Tibial artery (tissue), 4 donors: ENCODE results near the gene GDF15.

Source experiments
- DNase-seq, 2 donors: peaks; one replicate each; pipeline ENCODE4 v3.0.0-alpha.2; 2019
- H3K27ac ChIP-seq, 2 donors: fragments of 200-600 bp; sonication (generic) in 1 of 2; 1 replicate in 1 of 2; 2 replicates in 1 of 2; pipeline ENCODE4 v1.5.1; 2018 to 2019; ENCODE audit warnings: mild to moderate bottlenecking in 1 of 2
- H3K27me3 ChIP-seq, 2 donors: fragments of 200-600 bp; sonication (generic) in 1 of 2; one replicate each; pipeline versions ENCODE4 v1.5.1 to v1.6.0; 2016 to 2019
- H3K36me3 ChIP-seq, 3 donors: fragments of 200-600 bp; sonication (generic) in 2 of 3; one replicate each; pipeline ENCODE4 v1.5.1; 2016 to 2019; ENCODE audit warnings: mild to moderate bottlenecking in 2 of 3
- H3K4me1 ChIP-seq, 4 donors: fragments of 200-600 bp; sonication (generic) in 2 of 4; 1 replicate in 3 of 4; 2 replicates in 1 of 4; pipeline ENCODE4 v1.5.1; 2016 to 2019
- H3K4me3 ChIP-seq, 2 donors: fragments of 200-600 bp; sonication (generic) in 1 of 2; 1 replicate in 1 of 2; 2 replicates in 1 of 2; pipeline ENCODE4 v1.5.1; 2018 to 2019; ENCODE audit warnings: mild to moderate bottlenecking in 2 of 2
- H3K9me3 ChIP-seq, 3 donors: fragments of 200-600 bp; sonication (generic) in 1 of 3; one replicate each; pipeline ENCODE4 v1.5.1; 2016 to 2019
- intact Hi-C: fragments of 100-400 bp; cut with DNase I; formaldehyde crosslinking; loops from one replicate; pipeline ENCODE4 v1.15.0; 2023; ENCODE audit warnings: low total_unique reads
- TF ChIP-seq, protein P1 (sequence below), 2 experiments: fragments of 200-600 bp in 1 of 2; fragments of 450-650 bp in 1 of 2; IDR thresholded peaks; one replicate each; pipeline ENCODE4 v1.5.1; 2017 to 2019; ENCODE audit warnings: antibody characterized with exemption in 2 of 2, mild to moderate bottlenecking in 1 of 2, moderate library complexity in 1 of 2

The GDF15 gene

DNA sequence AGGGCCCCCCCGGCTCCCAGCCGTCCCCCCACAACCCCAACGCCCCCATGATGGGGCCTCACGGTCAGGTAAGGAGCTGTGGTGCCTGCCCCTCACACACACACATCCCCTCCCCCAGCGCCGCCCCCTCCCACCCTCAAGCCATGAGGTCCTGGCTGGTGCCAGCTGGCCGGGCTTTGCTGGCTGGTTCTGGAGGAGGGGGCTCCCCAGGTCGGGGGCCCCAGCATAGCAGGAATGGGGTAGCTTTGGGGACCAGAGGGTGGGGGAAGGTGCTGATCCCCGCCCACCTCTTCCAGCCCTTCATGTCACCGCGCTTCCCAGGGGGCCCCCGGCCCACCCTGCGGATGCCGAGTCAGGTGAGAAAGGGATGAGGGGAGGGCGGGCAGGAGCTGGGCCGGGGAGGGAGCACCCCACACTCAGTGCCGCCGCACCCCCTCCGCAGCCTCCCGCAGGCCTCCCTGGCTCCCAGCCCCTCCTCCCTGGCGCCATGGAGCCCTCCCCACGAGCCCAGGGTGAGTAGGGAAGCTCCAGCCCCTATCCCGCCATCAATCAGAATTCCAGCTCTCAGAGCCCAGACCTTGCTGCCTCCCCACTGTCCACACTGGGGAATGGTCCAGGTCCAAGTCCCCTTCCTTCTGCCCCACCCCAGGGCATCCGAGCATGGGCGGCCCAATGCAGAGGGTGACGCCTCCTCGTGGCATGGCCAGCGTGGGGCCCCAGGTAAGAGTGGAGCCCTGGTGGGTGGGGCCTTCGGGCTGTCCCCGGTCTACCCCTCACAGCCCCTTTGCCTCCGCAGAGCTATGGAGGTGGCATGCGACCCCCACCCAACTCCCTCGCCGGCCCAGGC is 45.6 kb downstream of the GDF15 start:
- peaks cover 0 to 41% (median 36%) of the 10 kb centered on the region in 4 donors for H3K4me1 ChIP-seq
- DNase-seq: peak in 1 of 2 donors; percentile 67
- H3K9me3 ChIP-seq: no peaks in the 10 kb centered on the region
- intact Hi-C loops: no loop called here
- peaks cover 0 to 8% of the 10 kb centered on the region in 2 donors for H3K27me3 ChIP-seq
- H3K27ac ChIP-seq: no peak overlapping the region
- H3K4me3 ChIP-seq: no peak overlapping the region
- peaks cover 5 to 28% (median 15%) of the 10 kb centered on the region in 3 donors for H3K36me3 ChIP-seq
- TF ChIP-seq, protein P1, sequence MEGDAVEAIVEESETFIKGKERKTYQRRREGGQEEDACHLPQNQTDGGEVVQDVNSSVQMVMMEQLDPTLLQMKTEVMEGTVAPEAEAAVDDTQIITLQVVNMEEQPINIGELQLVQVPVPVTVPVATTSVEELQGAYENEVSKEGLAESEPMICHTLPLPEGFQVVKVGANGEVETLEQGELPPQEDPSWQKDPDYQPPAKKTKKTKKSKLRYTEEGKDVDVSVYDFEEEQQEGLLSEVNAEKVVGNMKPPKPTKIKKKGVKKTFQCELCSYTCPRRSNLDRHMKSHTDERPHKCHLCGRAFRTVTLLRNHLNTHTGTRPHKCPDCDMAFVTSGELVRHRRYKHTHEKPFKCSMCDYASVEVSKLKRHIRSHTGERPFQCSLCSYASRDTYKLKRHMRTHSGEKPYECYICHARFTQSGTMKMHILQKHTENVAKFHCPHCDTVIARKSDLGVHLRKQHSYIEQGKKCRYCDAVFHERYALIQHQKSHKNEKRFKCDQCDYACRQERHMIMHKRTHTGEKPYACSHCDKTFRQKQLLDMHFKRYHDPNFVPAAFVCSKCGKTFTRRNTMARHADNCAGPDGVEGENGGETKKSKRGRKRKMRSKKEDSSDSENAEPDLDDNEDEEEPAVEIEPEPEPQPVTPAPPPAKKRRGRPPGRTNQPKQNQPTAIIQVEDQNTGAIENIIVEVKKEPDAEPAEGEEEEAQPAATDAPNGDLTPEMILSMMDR (IDR thresholded peaks at IDR 0.05): no peak

DNA sequence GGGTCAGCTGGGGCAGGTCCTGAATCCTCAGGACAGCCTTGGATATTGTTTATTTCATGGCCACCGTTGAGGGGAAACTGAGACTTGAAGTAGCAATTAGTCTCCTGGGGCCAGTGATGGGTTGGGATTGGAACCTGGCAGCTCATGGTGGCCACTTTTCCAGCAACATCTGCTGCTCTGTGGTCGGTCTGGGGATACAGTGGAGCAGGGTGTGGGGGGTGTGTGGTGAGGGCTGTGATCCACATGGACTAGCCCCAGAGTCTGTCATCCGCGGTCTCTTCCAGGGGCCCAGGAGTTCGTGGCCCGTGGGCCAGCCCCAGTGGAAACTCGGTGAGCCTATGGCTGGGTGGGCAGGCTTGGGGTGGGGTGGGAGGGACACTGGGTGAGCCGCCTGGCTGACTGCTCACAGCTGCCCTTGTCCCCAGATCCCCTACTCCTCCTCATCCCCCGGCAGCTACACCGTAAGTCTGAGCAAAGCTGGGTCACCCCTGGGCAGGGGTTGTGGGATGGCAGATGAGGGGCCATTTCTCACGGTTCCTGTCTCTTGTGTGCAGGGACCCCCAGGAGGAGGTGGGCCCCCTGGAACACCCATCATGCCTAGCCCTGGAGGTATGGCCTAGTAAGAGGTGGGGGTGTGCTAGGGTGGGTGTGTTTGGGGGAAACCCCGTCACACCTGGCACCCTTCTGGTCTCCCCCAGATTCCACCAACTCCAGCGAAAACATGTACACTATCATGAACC is 46.5 kb downstream of the GDF15 start:
- Histone ChIP-seq H3K27me3 (peaks cover 0 to 12% of the 10 kb centered on the region in 2 donors), H3K36me3 (peaks cover 5 to 28% (median 15%) of the 10 kb centered on the region in 3 donors), H3K9me3 (no peaks in the 10 kb centered on the region), H3K4me1 (peaks cover 0 to 47% (median 40%) of the 10 kb centered on the region in 4 donors), H3K4me3 (no peak overlapping the region), H3K27ac (peak overlapping the region; percentile 62 to 64)
- intact Hi-C loops: no loop called here
- DNase-seq: peak in 1 of 2 donors; percentile 68
- TF ChIP-seq, protein P1 (IDR thresholded peaks at IDR 0.05): no peak

DNA sequence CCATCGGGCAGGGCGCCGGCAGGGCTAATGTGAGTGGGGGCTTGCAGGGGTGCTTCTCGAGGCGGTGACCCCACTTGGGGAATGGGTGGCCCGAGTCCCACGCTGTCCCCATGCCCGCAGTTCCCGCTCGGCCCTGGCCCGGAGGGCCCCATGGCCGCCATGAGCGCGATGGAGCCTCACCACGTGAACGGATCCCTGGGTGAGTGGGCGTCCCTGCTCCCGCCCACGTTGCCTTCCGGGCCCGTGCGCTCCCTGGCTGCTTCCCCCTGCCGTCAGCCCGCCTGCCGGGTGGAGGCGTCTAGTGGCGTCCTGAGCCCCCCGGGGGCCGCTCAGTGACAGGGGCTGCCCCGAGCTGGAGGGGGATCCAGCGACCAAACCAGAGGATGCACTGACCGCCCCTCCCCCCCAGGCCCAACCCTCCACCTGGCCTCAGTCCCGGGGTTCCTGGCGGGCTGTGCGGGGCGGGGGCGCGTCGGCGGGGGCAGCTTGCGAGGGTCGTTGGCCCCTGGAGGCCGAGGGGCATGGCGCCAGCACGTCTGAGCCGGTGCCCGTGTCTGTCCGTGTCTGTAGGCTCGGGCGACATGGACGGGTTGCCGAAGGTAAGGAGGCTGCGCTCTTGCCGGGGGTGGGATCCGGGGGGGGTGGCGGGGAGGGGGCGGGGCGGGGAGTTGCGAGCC is 47.2 kb downstream of the GDF15 start:
- Histone ChIP-seq H3K27ac (peak overlapping the region; percentile 62 to 64), H3K4me1 (peaks cover 0 to 54% (median 47%) of the 10 kb centered on the region in 4 donors), H3K36me3 (peaks cover 5 to 22% (median 15%) of the 10 kb centered on the region in 3 donors), H3K4me3 (peak overlapping the region; percentile 50 to 57), H3K27me3 (peaks cover 0 to 13% of the 10 kb centered on the region in 2 donors), H3K9me3 (no peaks in the 10 kb centered on the region)
- DNase-seq: peak in 1 of 2 donors; percentile 78
- TF ChIP-seq, protein P1 (IDR thresholded peaks at IDR 0.05): no peak
- intact Hi-C loops: no loop called here

DNA sequence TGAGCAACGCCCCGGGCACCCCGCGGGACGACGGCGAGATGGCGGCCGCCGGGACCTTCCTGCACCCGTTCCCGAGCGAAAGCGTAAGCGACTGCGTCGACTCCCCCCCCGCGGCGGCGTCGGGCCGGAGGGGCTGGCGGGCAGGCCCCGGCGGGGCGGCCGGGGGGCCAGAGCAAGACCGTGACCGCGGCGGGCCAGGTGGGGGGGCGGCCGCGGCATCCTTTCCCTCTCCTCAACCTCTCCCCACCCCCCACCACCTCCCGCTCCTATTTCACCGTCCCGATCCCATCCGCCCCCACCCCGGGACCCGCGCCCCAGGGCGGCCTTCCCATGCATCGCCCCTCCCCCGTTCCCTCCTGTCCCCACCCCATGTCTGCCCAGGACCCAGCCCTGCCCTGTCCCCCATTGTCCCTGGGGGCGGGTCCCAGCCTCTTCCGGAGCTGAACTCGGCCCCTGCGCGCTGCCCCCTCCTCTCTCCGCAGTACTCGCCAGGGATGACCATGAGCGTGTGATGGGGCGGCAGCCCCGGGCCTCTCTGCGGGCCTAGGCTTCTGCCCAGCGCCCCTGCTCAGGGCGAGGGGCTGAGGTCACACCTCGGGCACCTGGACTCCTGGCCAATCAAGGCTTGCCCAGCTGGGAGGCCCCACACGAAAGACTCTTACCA is 47.9 kb downstream of the GDF15 start:
- TF ChIP-seq, protein P1 (IDR thresholded peaks at IDR 0.05): no peak
- Histone ChIP-seq H3K27me3 (peaks cover 0 to 13% of the 10 kb centered on the region in 2 donors), H3K4me3 (peak overlapping the region; percentile 50 to 57), H3K4me1 (peaks cover 0 to 54% (median 49%) of the 10 kb centered on the region in 4 donors), H3K9me3 (no peaks in the 10 kb centered on the region), H3K27ac (peak overlapping the region; percentile 62 to 64), H3K36me3 (peaks cover 5 to 16% (median 15%) of the 10 kb centered on the region in 3 donors)
- intact Hi-C loops: no loop called here
- no peak for DNase-seq
